Measurements from ENCODE around the gene PPARG.
"Not testable (repeated sequence)": the region's sequence is repeated elsewhere in the genome, so short reads cannot be mapped to it uniquely, and the experiment has no call there.

PPARG gene

GRCh38 chr3:12444582-12445471 is 156.0 kb downstream of the PPARG start:
- DNase-seq: no peak

DNA sequence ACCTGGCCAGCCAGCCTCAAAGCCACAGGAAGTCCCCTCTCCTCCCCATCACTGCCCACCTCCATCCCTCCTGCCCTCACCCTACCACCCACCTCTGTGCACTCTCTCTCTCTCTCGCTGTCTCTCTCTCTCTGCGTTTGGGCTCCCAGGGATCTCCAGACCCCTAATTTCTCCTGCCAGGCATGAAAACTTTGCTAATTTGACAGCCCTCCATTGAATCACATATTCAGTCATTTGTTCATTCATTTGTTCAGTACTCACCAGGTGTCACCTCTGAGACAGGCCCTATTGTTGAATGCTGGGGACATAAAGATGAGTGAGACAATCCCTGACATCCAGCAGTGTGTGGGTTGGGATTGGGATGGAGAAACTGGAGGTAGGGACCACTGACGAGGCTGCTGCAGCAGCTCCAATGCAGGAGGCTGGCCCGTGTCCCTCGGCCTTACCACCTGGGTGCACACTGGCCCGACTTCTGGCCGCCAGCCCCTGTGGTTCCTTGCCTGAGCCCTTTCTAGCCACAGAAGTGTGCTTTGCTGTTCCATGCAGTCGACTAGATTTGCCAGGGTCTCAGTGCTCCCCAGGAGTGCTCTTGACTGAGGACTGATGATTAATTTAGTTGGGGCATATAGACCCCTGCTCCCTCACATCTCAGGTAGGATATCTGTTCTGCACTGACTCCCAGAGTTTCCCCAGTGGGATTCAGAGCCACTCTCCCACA is 156.8 kb downstream of the PPARG start:
- DNase-seq: no peak

DNA sequence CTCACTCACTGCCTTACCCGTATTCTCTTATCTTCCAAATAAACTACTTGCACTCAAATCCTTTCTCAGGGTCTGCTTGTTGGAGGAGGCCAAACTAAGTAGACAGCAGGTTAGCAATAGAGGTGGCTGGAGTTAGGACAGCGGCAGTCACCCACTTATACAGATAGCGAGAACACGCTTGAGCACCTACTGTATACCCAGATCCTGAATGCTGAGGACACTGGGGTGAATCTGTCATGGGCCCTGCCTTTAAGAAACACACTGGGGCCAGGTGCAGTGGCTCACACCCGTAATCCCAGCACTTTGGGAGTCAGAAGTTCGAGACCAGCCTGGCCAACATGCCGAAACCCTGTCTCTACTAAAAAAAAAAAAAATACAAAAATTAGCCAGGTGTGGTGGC is 157.4 kb downstream of the PPARG start:
- no peak for DNase-seq

DNA sequence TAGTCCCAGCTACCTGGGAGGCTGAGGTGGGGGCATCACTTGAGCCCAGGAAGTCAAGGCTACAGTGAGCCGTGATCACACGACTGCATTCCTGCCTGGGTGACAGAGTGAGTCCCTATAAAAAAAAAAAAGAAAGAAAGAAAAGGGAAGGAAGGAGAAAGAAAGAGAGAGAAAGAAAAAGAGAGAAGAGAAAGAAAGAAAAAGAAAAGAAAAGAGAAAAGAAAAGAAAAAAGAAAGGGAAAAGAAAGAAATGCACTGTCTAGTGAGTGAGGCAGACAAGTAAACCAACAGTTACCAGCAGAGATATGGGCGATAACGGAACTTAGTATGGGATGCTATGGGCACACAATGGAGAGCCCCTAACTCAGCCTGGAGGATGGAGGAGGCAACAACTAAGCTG is 158.2 kb downstream of the PPARG start:
- no peak for DNase-seq

- not testable (repeated sequence) for DNase-seq
Measured at GRCh38 chr3:12448404-12449202, 159.7 kb downstream of the PPARG start.

DNA sequence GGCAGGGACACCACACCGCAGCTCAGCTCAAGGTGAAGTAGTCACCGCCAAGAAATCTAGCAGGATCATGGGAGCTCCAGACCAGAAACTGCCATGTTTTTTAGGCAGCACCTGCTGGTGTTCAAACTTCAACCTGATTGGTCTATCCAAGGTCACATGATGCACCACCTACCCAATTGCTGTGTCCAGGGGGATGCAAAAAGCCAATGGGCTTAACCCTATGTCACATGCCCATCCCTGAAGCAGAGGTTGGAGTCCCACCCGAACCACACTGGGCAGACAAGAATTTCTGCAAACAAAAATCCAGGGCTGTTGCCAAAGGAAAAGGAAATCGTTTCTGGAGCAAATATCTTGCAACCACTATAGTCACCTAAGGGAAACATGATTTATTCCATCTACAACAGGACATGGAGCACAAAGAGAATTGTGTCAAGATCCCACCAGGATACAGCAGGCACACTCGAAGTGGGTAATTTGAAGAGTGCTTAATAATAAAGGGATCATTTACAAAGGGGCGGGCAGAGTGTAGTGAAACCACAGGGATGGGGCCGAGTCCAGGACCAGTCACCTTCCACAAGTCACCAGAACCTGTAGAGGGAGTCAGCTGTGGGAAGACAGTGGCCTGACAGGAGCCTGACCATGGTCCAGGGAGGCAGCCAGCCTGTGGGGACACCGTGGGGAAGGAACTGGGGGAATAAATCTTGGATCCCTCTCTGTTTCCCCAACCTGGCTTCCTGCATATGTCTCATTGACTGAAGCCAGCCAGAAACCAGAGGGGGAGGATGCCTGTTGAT is 161.2 kb downstream of the PPARG start:
- no peak for DNase-seq

GRCh38 chr3:12451481-12451880 is 162.6 kb downstream of the PPARG start:
- DNase-seq: no peak

- no peak for DNase-seq
Measured at GRCh38 chr3:12451960-12452359, 163.1 kb downstream of the PPARG start.

- DNase-seq: no peak
Measured at GRCh38 chr3:12452361-12453330, 163.8 kb downstream of the PPARG start.

DNA sequence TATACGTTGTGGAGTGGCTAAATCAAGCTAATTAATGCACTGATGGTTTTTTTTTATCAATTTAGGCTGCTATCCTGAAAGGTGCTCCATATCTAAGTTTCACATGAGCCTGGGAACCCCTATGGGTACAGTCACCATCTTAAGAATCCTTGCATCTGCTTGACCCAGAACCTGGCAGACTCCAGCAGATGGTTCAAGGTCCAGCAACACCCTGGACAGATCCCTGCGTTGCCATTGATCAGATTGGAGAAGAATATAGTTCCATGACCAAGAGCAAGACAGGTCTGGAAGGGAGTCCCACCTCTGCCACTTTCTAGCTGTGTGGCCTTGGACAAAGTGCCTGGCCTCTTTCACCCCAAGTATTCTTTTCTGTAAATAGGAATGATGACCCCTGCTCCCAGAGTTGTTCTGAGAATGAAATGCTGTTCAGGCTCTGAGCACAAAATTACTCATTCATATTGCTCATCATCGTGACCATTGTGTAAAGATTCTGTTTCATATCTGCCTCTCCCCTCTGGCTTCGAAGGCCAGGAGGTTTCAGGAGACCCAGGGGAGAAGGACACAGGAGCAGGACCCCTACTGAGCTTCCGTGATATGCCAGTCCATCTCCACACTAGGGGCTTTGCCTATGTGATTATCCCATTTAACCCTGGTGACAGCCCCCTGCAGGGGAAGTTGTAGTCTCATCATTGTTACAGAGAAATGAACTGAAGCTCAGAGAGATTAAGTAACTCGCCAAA is 165.4 kb downstream of the PPARG start:
- no peak for DNase-seq

DNA sequence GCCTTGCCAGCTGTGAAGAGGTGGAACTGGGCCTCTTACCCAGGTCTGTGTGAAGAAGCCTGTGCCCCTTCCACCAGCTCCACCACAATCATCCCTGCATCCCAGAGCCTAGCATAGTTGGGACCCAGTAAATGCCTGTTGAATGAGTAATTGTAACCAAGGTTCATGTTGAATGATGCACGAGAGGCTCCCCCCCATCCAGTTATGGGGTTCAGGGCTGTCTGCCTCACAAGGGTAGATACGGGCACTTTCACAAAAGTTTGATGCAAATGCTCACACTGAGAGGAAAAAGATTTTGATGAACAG is 165.9 kb downstream of the PPARG start:
- no peak for DNase-seq

DNA sequence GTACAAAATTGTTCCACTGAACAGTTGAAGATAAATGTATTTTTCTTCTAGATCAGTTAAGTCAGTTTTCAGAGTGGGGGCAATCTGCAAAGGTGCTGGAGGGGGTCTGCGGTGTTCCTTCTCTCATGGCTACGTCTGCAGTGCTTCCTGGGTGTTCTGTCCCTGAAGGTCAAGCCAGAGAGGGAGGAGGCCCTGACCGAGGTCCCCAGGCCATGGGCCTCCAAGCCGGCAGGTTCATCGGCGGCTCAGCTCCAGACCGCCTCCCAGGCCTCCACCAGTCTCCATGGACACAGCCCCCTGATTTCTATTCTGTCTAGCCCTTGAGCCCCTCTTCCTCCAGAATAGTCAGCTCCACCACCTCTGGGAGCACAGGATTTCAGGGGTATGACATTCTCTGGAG is 166.9 kb downstream of the PPARG start:
- DNase-seq: no peak

DNA sequence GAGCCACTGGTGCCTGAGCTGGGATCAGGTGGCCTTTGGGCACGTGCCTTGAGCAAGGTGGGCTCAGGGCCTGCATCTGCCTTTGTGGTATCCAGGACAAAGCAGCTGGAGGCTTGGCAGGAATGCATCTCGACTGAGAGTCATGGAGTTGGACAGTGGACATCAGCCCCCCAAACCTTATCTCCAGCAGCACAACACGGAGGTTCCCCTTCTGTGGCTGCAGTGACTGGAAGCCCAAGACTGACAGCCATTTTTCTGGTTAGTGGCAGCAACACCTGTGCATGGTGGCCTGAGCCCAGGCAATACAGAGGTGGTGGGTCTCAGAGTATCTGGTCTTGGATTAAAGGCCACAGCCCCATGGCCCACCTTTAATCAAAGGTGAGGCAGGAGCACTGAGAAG is 167.6 kb downstream of the PPARG start:
- DNase-seq: no peak

- not testable (repeated sequence) for DNase-seq
Measured at GRCh38 chr3:12457380-12457779, 168.5 kb downstream of the PPARG start.

- DNase-seq: no peak
Measured at GRCh38 chr3:12458901-12459300, 170.0 kb downstream of the PPARG start.

GRCh38 chr3:12460127-12460526 is 171.3 kb downstream of the PPARG start:
- no peak for DNase-seq

- DNase-seq: no peak
Measured at GRCh38 chr3:12461097-12461649, 172.3 kb downstream of the PPARG start.

DNA sequence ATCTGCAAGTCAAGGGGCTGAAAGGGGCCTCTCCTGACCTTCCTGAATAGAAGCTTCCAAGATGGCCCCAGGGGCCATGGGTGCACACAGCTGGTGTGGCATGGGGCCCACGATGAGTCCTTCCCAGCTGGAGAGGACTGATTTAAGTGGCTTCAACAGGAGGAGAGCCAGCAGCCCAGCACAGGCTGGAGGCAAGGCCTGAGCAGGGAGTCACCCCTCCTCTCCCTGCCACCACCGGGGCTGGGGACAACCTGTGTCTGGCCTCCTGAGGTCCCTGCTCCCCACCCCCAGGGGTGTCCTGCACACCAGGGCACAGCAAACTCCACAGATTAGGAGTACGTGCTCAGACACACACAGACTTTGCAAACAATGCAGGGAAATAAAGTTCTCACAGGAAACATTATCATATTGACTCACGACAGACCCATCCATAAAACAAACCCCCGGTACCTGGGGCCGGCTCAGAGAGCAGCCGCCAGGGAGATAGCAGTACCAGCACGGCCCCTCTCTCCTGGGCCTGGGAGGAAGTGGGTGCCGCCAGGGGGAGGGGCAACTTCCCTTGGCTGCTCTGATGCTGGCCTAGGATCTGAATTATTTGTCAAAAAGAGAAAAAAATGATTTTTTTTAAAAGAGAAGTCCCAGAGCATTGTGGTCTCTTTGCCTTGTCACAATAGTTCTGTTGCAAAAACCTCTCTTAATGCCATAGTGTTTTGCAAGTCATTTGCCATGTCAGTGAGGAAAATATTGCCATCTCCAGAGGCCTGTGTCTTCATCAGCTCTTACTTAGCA is 173.5 kb downstream of the PPARG start:
- no peak for DNase-seq

DNA sequence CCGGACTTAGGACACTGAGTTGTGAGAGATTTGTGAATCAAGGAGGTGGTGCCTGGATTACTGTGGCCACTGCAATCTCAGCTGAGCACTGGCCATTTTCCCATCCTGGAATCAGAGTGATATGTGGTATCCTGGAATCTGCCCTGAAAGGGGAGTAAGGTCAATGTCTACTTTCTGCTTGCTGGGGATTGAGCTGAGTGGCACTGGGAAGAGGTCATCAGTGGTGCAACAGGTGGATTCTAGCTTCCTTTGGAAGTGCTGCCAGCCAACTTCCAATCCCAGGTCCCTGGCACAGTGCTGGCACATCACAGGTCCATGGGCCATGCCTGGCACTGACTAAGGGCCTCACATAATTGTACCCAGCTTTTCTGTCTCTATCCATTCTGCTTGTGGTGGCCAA is 174.8 kb downstream of the PPARG start:
- no peak for DNase-seq

DNA sequence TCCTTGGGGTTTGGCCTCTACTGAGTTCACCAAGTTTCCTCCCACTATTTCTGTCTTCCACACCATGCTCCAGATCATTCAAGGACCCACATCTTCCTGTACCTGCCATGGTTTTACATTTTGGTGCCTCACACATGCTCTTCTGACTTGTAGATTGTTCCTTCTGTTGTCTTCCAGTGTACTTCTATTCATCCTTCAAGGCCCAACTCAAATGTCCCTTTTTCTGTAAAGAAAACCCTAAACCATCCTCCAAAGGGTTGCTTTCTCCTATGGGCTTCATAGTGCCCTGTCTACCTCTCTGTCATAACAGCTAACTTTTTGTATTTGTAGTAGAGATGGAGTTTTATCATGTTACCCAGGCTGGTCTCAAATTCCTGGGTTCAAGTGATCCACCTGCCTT is 175.3 kb downstream of the PPARG start:
- DNase-seq: no peak
